IMR-90 (cell line): ENCODE measurements around the gene CDC42EP3. TPM values are rescaled to one million over a fixed set of nuclear protein-coding genes. Genes with fewer than 3 reads are reported as not detected.

Experiments used
- ATAC-seq: fragments of 200-7000 bp; cut with Tn5 transposase; 2 replicates; pipeline ENCODE4 v1.9.1; 2020; ENCODE audit warnings: low read depth, mild to moderate bottlenecking, moderate library complexity
- BruUV-seq: library from RNA; stranded (reverse); fragments of 400-500 nt; replicated peaks from 2 replicates; lab custom pipeline; 2021; lab: Mats Ljungman, UMichigan
- CTCF ChIA-PET: fragments of 300-600 bp; formaldehyde crosslinking; extraction: SDS; loops from one replicate; lab custom pipeline; 2021; ENCODE audit warnings: antibody characterized with exemption; lab: Yijun Ruan, JAX
- POLR2A ChIA-PET: fragments of 300-600 bp; sonication (Branson Sonifier 250); formaldehyde crosslinking; loops from one replicate; lab custom pipeline; 2022; ENCODE audit warnings: antibody characterized with exemption; ENCODE audit not compliant: unreplicated experiment; lab: Charles Lee
- DNase-seq: peaks from one replicate; pipeline ENCODE4 v3.0.0; 2013
- H2AFZ ChIP-seq: replicated peaks from 2 replicates; pipeline ENCODE3; 2013; ENCODE audit warnings: low read length, mild to moderate bottlenecking; ENCODE audit not compliant: poor library complexity
- H2AK5ac ChIP-seq: 2 replicates; pipeline ENCODE4 v1.6.1; 2013; ENCODE audit warnings: low read depth, low read length, inconsistent platforms
- H2AK9ac ChIP-seq: replicated peaks from 2 replicates; pipeline ENCODE3; 2013; ENCODE audit warnings: mild to moderate bottlenecking, low read depth, low read length, moderate library complexity; ENCODE audit not compliant: poor library complexity
- H2BK120ac ChIP-seq: 2 replicates; pipeline ENCODE4 v1.6.1; 2013; ENCODE audit warnings: low read depth, low read length, inconsistent platforms
- H2BK15ac ChIP-seq: 3 replicates; pipeline ENCODE4 v1.6.1; 2013; ENCODE audit warnings: low read depth, low read length, inconsistent platforms
- H2BK20ac ChIP-seq: 2 replicates; pipeline ENCODE4 v1.6.1; 2013; ENCODE audit warnings: low read depth, mild to moderate bottlenecking, inconsistent platforms, low read length, moderate library complexity
- H2BK5ac ChIP-seq: 2 replicates; pipeline ENCODE4 v1.6.1; 2013; ENCODE audit warnings: mild to moderate bottlenecking, low read depth, low read length, inconsistent platforms; ENCODE audit not compliant: poor library complexity, severe bottlenecking
- H3K14ac ChIP-seq: replicated peaks from 2 replicates; pipeline ENCODE4 v1.6.1; 2013; ENCODE audit warnings: low read depth, low read length, inconsistent platforms
- H3K18ac ChIP-seq: 2 replicates; pipeline ENCODE4 v1.6.1; 2013; ENCODE audit warnings: low read depth, low read length, control low read depth
- H3K23ac ChIP-seq: 2 replicates; pipeline ENCODE4 v1.6.1; 2013; ENCODE audit warnings: low read depth, low read length, inconsistent platforms
- H3K27ac ChIP-seq: 2 replicates; pipeline ENCODE4 v1.5.1; 2013; ENCODE audit warnings: mild to moderate bottlenecking, control low read depth, low read length; ENCODE audit not compliant: insufficient read depth
- H3K27me3 ChIP-seq: 2 replicates; pipeline ENCODE4 v1.6.1; 2013; ENCODE audit warnings: low read length; ENCODE audit not compliant: control insufficient read depth, insufficient read depth
- H3K36me3 ChIP-seq: 2 replicates; pipeline ENCODE4 v1.6.1; 2013; ENCODE audit warnings: low read length, mixed read lengths; ENCODE audit not compliant: control insufficient read depth, insufficient read depth
- H3K4ac ChIP-seq: 2 replicates; pipeline ENCODE4 v1.6.1; 2013; ENCODE audit warnings: low read depth, low read length, inconsistent platforms
- H3K4me1 ChIP-seq: 2 replicates; pipeline ENCODE4 v1.6.1; 2013; ENCODE audit warnings: low read length, mixed read lengths; ENCODE audit not compliant: control insufficient read depth, insufficient read depth
- H3K4me2 ChIP-seq: 2 replicates; pipeline ENCODE4 v1.6.1; 2013; ENCODE audit warnings: low read depth, mild to moderate bottlenecking, control low read depth, low read length, moderate library complexity
- H3K4me3 ChIP-seq: 2 replicates; pipeline ENCODE4 v1.5.1; 2013; ENCODE audit warnings: low read depth, mild to moderate bottlenecking, control low read depth, low read length, moderate library complexity; ENCODE audit not compliant: insufficient read depth
- H3K56ac ChIP-seq: 2 replicates; pipeline ENCODE4 v1.6.1; 2013; ENCODE audit warnings: low read length, inconsistent platforms; ENCODE audit not compliant: insufficient read depth; ENCODE audit errors: extremely low read depth
- H3K79me1 ChIP-seq, 2 experiments: 2 replicates each; pipeline ENCODE4 v1.6.1; 2013; ENCODE audit warnings: low read length in 2 of 2, inconsistent platforms in 1 of 2, low read depth in 1 of 2
- H3K9ac ChIP-seq: 2 replicates; pipeline ENCODE4 v1.6.1; 2013; ENCODE audit warnings: low read depth, low read length, control low read depth
- H3K9me1 ChIP-seq: 2 replicates; pipeline ENCODE4 v1.6.1; 2013; ENCODE audit warnings: low read length, inconsistent platforms; ENCODE audit not compliant: insufficient read depth
- H3K9me3 ChIP-seq: 2 replicates; pipeline ENCODE4 v1.6.1; 2013; ENCODE audit warnings: low read length; ENCODE audit not compliant: control insufficient read depth, insufficient read depth
- H4K20me1 ChIP-seq: 2 replicates; pipeline ENCODE4 v1.6.1; 2013; ENCODE audit warnings: low read length, inconsistent platforms; ENCODE audit not compliant: insufficient read depth
- H4K5ac ChIP-seq: 2 replicates; pipeline ENCODE4 v1.6.1; 2013; ENCODE audit warnings: mild to moderate bottlenecking, low read depth, low read length, control low read depth
- H4K8ac ChIP-seq, 2 experiments: 2 replicates each; pipeline ENCODE4 v1.6.1; 2013; ENCODE audit warnings: low read depth in 2 of 2, low read length in 2 of 2, control low read depth in 1 of 2, inconsistent platforms in 1 of 2
- H4K91ac ChIP-seq: 2 replicates; pipeline ENCODE4 v1.6.1; 2013; ENCODE audit warnings: low read depth, low read length, inconsistent platforms; ENCODE audit not compliant: insufficient read depth
- CEBPB ChIP-seq: IDR thresholded peaks from 2 replicates; pipeline ENCODE4 v1.6.1; 2012; ENCODE audit warnings: low read depth, low read length, improper control_type of control experiment
- CHD1 ChIP-seq: IDR thresholded peaks from 2 replicates; pipeline ENCODE4 v1.6.1; 2012; ENCODE audit warnings: low read depth, low read length, improper control_type of control experiment
- NFE2L2 ChIP-seq: fragments of 150-350 bp; IDR thresholded peaks from 2 replicates; pipeline ENCODE4 v1.6.1; 2016; ENCODE audit warnings: low read depth, mild to moderate bottlenecking, low read length
- WGBS, 2 experiments: methylation state at CpG; one replicate each; pipeline versions ENCODE4 v1.1.5 to v1.1.7; 2013; ENCODE audit warnings: missing lambda C conversion rate in 2 of 2; ENCODE audit not compliant: insufficient read length in 1 of 2; ENCODE audit errors: extremely low coverage in 2 of 2; 5-methylcytosine and 5-hydroxymethylcytosine counted together
- dilution Hi-C: fragments of 300-500 bp; cut with HindIII; formaldehyde crosslinking; loops from one replicate; pipeline ENCODE4 v1.14.3; 2018; ENCODE audit warnings: low sequenced_read_pairs; ENCODE audit not compliant: unreplicated experiment
- in situ Hi-C: fragments of 300-500 bp; cut with MboI; formaldehyde crosslinking; loops from 3 replicates; pipeline ENCODE4 v1.14.3; 2019; ENCODE audit warnings: low sequenced_read_pairs, inconsistent platforms, mixed read lengths
- intact Hi-C: fragments of 100-400 bp; cut with micrococcal nuclease; formaldehyde crosslinking; loops from 2 replicates; pipeline ENCODE4 v1.10.0; 2022
- polyA plus RNA-seq, 3 experiments: library from polyadenylated mRNA; depleted of rRNA; stranded (reverse); fragments of >200 nt; gene quantifications; 2 replicates each; pipeline ENCODE4 v1.2.3, GENCODE V29; 2012; ENCODE audit warnings: low replicate concordance in 1 of 3
- total RNA-seq: library from RNA; depleted of rRNA; stranded (reverse); fragments of >200 nt; gene quantifications from 2 replicates; pipeline ENCODE4 v1.2.3, GENCODE V29; 2012
- TF ChIP-seq, protein P1 (sequence below): fragments of 150-350 bp; IDR thresholded peaks from 2 replicates; pipeline ENCODE4 v1.6.1; 2016; ENCODE audit warnings: low read depth, mild to moderate bottlenecking, low read length, moderate library complexity, borderline replicate concordance

CDC42EP3 gene
- total and polyA plus RNA-seq, 2 of the 4 experiments (the other 2 are of a cell fraction), result 167 to 193 TPM

DNA sequence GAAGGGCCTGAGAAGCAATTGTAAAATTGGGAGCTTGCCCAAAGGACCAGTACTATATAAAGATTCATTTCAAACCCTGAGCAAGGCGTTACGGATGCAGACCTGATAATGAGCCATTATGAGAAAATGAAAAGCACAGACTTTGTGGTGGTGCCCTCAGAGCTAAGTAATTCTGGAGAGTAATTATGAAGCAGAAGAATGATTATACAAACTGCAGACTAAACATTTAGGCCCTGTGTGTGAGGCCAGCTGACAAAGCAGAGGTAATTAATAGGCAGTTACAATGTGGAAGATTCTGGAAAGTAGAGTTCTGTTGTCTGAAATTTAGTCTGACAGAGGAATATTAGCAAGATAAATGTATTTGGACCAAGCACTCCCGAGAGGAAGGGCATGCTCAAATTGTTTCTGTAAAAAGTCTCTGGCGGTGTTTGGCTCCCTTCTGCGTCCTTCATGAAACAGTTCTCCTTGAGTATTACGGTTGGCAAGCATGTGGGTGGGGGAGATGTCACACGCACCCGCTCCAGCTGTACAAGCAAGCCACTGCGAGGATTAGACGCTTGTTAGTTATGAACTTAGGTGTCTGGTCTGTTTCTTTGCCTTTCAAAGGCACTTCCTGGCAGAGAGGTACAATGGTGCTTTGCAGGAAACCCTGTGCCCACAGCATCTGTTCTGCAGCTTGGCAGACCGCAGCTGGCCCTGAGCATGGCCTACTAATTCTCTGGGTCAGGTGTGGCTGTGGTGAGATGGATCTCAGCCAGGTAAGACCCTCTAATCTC is 45.5 kb downstream of the CDC42EP3 start:
- H3K4me2 ChIP-seq, result peak overlapping the region; percentile 11; the same call in 1 of the 2 replicates
- POLR2A ChIA-PET, result no interaction called here
- H3K4me1 ChIP-seq, result peaks cover 20% of the 10 kb centered on the region

More for the DNA sequence above, 45.5 kb downstream of the CDC42EP3 start:
- H4K20me1 ChIP-seq, result no peaks in the 10 kb centered on the region
- no peak overlapping the region; the same call in 1 of the 2 replicates for H3K27ac ChIP-seq
- H3K9me3 ChIP-seq, result no peaks in the 10 kb centered on the region
- WGBS, 2 experiments, result 26% methylated on average over 6 of the region's 11 CpGs; no CpG with 5 or more reads in 1 of the 2 experiments
- peak overlapping the region; percentile 61 for H3K14ac ChIP-seq
- no peaks in the 10 kb centered on the region for H3K27me3 ChIP-seq
- dilution Hi-C loops (no loop called here), intact Hi-C loops (no loop called here), in situ Hi-C loops (no loop called here)
- DNase-seq, result peak; percentile 63
- peak overlapping the region; percentile 44 for H4K91ac ChIP-seq
- peak overlapping the region; percentile 70 for H3K23ac ChIP-seq
- no peaks in the 10 kb centered on the region for H3K36me3 ChIP-seq
- H2BK120ac ChIP-seq, result peak overlapping the region; percentile 69
- peak; percentile 24 for ATAC-seq
- no peak overlapping the region for H3K4me3 ChIP-seq
- peak overlapping the region; percentile 26 to 69 for H4K8ac ChIP-seq
- H3K18ac ChIP-seq, result peak overlapping the region; percentile 32; the same call in 1 of the 2 replicates
- H3K56ac ChIP-seq, result no peak overlapping the region
- H3K79me1 ChIP-seq, result peaks cover 0 to 16% of the 10 kb centered on the region in 2 experiments; a peak in 1 of 4 replicates
- peak overlapping the region; percentile 62 for H2AFZ ChIP-seq
- peak overlapping the region; percentile 82 for H3K4ac ChIP-seq
- peak overlapping the region; percentile 3; the same call in 1 of the 2 replicates for H3K9ac ChIP-seq
- H2AK5ac ChIP-seq, result peak overlapping the region; percentile 91
- peak overlapping the region; percentile 17; the same call in 1 of the 2 replicates for H4K5ac ChIP-seq
- no TSS peak for BruUV-seq
- H2BK15ac ChIP-seq, result peak overlapping the region; percentile 59
- peak overlapping the region; percentile 94 for H2BK5ac ChIP-seq
- CTCF ChIA-PET, result no interaction called here
- TF ChIP-seq CHD1 (no peak), CEBPB (no peak), NFE2L2 (no peak)
- TF ChIP-seq, protein P1, sequence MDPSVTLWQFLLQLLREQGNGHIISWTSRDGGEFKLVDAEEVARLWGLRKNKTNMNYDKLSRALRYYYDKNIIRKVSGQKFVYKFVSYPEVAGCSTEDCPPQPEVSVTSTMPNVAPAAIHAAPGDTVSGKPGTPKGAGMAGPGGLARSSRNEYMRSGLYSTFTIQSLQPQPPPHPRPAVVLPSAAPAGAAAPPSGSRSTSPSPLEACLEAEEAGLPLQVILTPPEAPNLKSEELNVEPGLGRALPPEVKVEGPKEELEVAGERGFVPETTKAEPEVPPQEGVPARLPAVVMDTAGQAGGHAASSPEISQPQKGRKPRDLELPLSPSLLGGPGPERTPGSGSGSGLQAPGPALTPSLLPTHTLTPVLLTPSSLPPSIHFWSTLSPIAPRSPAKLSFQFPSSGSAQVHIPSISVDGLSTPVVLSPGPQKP, result no peak
- peak overlapping the region; percentile 72 for H2BK20ac ChIP-seq
- H3K9me1 ChIP-seq, result peaks cover 12% of the 10 kb centered on the region
- H2AK9ac ChIP-seq, result peak overlapping the region; percentile 19
